ENCODE measurements around the gene AJAP1.

DNA sequence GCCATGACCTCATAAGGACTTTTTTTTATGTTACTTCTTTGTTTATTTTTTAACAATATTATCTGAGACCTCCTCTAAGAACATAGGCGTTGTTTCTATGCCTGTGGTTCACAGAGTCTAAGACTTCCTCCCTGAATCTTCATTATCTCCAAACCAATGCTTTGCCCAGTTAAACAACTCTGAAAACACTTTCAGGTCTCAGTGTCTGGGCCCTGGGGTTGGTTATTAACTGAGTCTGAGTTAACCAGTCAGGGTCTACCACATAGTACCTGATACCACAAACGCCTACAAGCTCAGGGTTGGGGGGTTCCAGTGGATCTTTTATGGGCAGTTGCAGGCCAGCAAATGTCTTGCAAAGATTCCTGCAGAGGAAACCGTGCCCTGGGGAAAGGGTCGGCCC lies 138.2 kb downstream of the AJAP1 start:
- no peak for TF ChIP-seq ZNF548 (tag by site-specific recombination; IDR thresholded peaks at IDR 0.05)
- TF ChIP-seq, protein P1, sequence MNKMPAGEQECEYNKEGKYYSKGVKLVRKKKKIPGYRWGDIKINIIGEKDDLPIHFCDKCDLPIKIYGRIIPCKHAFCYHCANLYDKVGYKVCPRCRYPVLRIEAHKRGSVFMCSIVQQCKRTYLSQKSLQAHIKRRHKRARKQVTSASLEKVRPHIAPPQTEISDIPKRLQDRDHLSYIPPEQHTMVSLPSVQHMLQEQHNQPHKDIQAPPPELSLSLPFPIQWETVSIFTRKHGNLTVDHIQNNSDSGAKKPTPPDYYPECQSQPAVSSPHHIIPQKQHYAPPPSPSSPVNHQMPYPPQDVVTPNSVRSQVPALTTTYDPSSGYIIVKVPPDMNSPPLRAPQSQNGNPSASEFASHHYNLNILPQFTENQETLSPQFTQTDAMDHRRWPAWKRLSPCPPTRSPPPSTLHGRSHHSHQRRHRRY (tag by site-specific recombination; IDR thresholded peaks at IDR 0.05): no peak
- no peak for TF ChIP-seq ZNF394 (tag by site-specific recombination; IDR thresholded peaks at IDR 0.05; ENCODE audit: borderline replicate concordance)
- TF ChIP-seq, protein P2, sequence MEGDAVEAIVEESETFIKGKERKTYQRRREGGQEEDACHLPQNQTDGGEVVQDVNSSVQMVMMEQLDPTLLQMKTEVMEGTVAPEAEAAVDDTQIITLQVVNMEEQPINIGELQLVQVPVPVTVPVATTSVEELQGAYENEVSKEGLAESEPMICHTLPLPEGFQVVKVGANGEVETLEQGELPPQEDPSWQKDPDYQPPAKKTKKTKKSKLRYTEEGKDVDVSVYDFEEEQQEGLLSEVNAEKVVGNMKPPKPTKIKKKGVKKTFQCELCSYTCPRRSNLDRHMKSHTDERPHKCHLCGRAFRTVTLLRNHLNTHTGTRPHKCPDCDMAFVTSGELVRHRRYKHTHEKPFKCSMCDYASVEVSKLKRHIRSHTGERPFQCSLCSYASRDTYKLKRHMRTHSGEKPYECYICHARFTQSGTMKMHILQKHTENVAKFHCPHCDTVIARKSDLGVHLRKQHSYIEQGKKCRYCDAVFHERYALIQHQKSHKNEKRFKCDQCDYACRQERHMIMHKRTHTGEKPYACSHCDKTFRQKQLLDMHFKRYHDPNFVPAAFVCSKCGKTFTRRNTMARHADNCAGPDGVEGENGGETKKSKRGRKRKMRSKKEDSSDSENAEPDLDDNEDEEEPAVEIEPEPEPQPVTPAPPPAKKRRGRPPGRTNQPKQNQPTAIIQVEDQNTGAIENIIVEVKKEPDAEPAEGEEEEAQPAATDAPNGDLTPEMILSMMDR (tag by site-specific recombination; IDR thresholded peaks at IDR 0.05): no peak
- TF ChIP-seq SETDB1 (IDR thresholded peaks at IDR 0.05; ENCODE audit: insufficient read length, low read length): no peak
- no peak for TF ChIP-seq ZNF138 (tag by site-specific recombination; IDR thresholded peaks at IDR 0.05; ENCODE audit: borderline replicate concordance)
- TF ChIP-seq FEZF1 (tag by site-specific recombination; IDR thresholded peaks at IDR 0.05): no peak
